HG02571 (cell line): Measurements from ENCODE around the gene ZNF888.
"Not testable (repeated sequence)": the region's sequence is repeated elsewhere in the genome, so short reads cannot be mapped to it uniquely, and the experiment has no call there.

Experiments
- ATAC-seq: cut with Tn5 transposase; IDR thresholded peaks from one replicate; pipeline ENCODE4 v1.9.1; 2021; ENCODE audit warnings: mild to moderate bottlenecking, moderate library complexity; ENCODE audit not compliant: unreplicated experiment

The ZNF888 gene

GRCh38 chr19:52880895-52881389, 42.3 kb downstream of the ZNF888 start:
- ATAC-seq = no peak

GRCh38 chr19:52872996-52873395, 50.2 kb downstream of the ZNF888 start:
- not testable (repeated sequence) for ATAC-seq

- no peak for ATAC-seq
Observed at GRCh38 chr19:52871466-52871865, 51.8 kb downstream of the ZNF888 start.

DNA sequence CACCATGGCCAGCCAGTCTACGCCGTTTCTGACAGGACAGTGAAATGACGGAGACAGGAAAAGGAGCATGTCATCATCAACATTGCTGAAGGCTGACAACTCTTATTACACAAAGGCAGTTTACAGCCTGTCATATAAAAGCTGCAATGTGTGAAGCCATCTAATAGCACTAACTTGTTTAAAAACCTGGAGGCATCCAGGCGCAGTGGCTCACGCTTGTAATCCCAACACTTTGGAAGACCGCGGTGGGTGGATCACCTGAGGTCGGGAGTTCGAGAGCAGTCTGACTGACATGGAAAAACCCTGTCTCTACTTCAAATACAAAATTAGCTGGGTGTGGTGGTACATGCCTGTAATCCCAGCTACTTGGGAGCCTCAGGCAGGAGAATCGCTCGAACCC, 55.2 kb downstream of the ZNF888 start:
- ATAC-seq = not testable (repeated sequence)

- peak; percentile 96 for ATAC-seq
Observed at GRCh38 chr19:52857378-52858191, 65.6 kb downstream of the ZNF888 start, which contains the start of gene ZNF468. Gene ZNF468, minus strand, starts transcription at chr19:52857619. Its CDS starts 3,347 bp downstream, at chr19:52854272.

DNA sequence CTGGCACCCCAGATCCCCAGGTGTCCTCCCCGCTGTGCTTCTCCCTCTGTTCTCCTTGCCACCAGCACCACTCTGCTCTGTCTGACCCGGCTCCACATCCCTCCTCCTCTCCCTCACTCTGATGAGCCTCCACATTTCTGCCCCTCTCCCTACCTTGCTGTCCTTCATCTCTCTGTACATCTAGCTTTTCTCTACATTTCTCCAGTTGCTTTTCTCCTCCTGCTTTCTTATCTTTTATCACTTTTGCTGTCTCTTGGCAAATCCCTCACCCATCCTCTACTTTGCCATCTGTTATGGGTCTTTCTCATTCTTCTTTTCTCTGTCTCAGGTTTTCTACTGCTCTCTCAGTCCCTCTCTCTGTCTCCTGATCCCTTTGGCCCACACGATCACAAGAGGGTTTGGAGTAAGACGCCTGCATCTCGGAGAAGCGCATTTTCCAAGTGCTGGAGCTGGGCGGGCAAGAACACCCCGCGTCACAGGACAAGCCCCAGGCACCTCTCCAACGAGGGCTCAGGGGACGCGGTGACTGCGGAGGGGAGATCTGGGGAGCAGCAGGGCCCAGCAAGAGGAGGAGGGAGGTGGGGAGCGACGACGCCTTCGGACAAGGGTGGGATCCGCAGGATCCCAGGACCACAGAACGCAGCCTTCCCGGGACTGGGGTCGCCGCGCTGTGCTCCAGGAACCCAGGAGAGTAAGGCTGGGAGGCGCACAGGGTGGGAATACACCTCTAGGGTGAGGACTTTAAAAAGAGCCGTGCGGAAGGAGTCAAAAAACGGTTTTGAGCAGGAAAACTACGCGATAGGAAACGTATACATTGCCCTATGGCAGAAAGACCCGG, 66.5 kb downstream of the ZNF888 start:
- not testable (repeated sequence) for ATAC-seq
